Measurements from ENCODE around the gene UQCRC1.

The UQCRC1 gene

GRCh38 chr3:48634661-48635221 is 25.3 kb upstream of the UQCRC1 start:
- peak in 18 of 58 donors; percentile 17 to 67 (median 38) for DNase-seq

GRCh38 chr3:48633743-48634142 is 24.3 kb upstream of the UQCRC1 start:
- no peak for DNase-seq

- DNase-seq, result no peak
Measured at GRCh38 chr3:48633256-48633655, 23.8 kb upstream of the UQCRC1 start.

- DNase-seq, result no peak
Measured at GRCh38 chr3:48631516-48632448, 22.3 kb upstream of the UQCRC1 start.

- no peak for DNase-seq
Measured at GRCh38 chr3:48630833-48631232, 21.4 kb upstream of the UQCRC1 start.

- DNase-seq, result no peak
Measured at GRCh38 chr3:48630407-48630806, 21.0 kb upstream of the UQCRC1 start.

GRCh38 chr3:48629894-48630293 is 20.4 kb upstream of the UQCRC1 start:
- DNase-seq, result no peak

GRCh38 chr3:48628277-48629017 is 19.0 kb upstream of the UQCRC1 start:
- DNase-seq, result no peak

- DNase-seq, result no peak
Measured at GRCh38 chr3:48625600-48625999, 16.2 kb upstream of the UQCRC1 start.

GRCh38 chr3:48624767-48625166 is 15.3 kb upstream of the UQCRC1 start:
- DNase-seq, result no peak

- DNase-seq, result no peak
Measured at GRCh38 chr3:48623851-48624547, 14.6 kb upstream of the UQCRC1 start.

GRCh38 chr3:48621461-48621869 is 12.0 kb upstream of the UQCRC1 start, which contains the start of gene TMEM89:
Gene TMEM89, minus strand, starts transcription at chr3:48621769. Its CDS starts 13 bp downstream, at chr3:48621756.
- DNase-seq, result no peak

- no peak for DNase-seq
Measured at GRCh38 chr3:48619541-48620524, 10.4 kb upstream of the UQCRC1 start.

- DNase-seq, result no peak
Measured at GRCh38 chr3:48617559-48617958, 8.1 kb upstream of the UQCRC1 start.

GRCh38 chr3:48614044-48614443 is 4.6 kb upstream of the UQCRC1 start:
- no peak for DNase-seq

GRCh38 chr3:48612309-48612708 is 2.9 kb upstream of the UQCRC1 start:
- DNase-seq, result no peak

- DNase-seq, result no peak
Measured at GRCh38 chr3:48607519-48607918, 1.9 kb downstream of the UQCRC1 start.

- DNase-seq, result peak in 31 of 58 donors; percentile 4 to 83 (median 31)
Measured at GRCh38 chr3:48601622-48601994, 7.8 kb downstream of the UQCRC1 start.

GRCh38 chr3:48600711-48601621 is 8.5 kb downstream of the UQCRC1 start:
- DNase-seq, result no peak
